GM10248 (cell line): ENCODE measurements around the gene D2HGDH.
"Not testable (repeated sequence)": the region's sequence is repeated elsewhere in the genome, so short reads cannot be mapped to it uniquely, and the experiment has no call there.

Experiments
- CTCF ChIA-PET: fragments of 300-600 bp; sonication (Branson Sonifier 250); formaldehyde crosslinking; extraction: SDS; loops from one replicate; lab custom pipeline; 2021; ENCODE audit warnings: antibody characterized with exemption; lab: Yijun Ruan, JAX
- POLR2A ChIA-PET: fragments of 350-650 bp; sonication (Branson Sonifier 250); formaldehyde crosslinking; extraction: SDS; loops from one replicate; lab custom pipeline; 2020; ENCODE audit warnings: antibody characterized with exemption; lab: Yijun Ruan, JAX
- DNase-seq: peaks from one replicate; pipeline ENCODE4 v3.0.0; 2012; ENCODE audit errors: extremely low spot score
- CTCF ChIP-seq: IDR thresholded peaks from 2 replicates; pipeline ENCODE4 v1.5.1; 2012; ENCODE audit warnings: mild to moderate bottlenecking, low read depth; ENCODE audit errors: extremely low read depth, missing control alignments, control extremely low read depth

Gene D2HGDH

GRCh38 chr2:241803387-241804325 is 69.2 kb downstream of the D2HGDH start:
- CTCF ChIA-PET, result interaction anchor here (0.9 to 1.9 kb wide), 6 partner anchors 7 to 72 kb away, joined by 3 to 4 read pairs (median 4); no protein-coding TSS in a partner anchor
- DNase-seq, result peak; percentile 74
- no peak for TF ChIP-seq CTCF
- POLR2A ChIA-PET, result interaction anchor here (0.6 kb wide), 2 partner anchors 11 to 14 kb away, joined by 3 to 6 read pairs; no protein-coding TSS in a partner anchor

- peak; percentile 55 for DNase-seq
- TF ChIP-seq CTCF, result peak; percentile 20
- CTCF ChIA-PET, result interaction anchor here (1.0 to 1.9 kb wide), 5 partner anchors 8 to 63 kb away, joined by 3 to 4 read pairs (median 4); no protein-coding TSS in a partner anchor
- POLR2A ChIA-PET, result interaction anchor here (0.6 kb wide), 2 partner anchors 12 to 13 kb away, joined by 3 to 6 read pairs; no protein-coding TSS in a partner anchor
These were observed 70.1 kb downstream of the D2HGDH start for GRCh38 chr2:241804326-241805229.

DNA sequence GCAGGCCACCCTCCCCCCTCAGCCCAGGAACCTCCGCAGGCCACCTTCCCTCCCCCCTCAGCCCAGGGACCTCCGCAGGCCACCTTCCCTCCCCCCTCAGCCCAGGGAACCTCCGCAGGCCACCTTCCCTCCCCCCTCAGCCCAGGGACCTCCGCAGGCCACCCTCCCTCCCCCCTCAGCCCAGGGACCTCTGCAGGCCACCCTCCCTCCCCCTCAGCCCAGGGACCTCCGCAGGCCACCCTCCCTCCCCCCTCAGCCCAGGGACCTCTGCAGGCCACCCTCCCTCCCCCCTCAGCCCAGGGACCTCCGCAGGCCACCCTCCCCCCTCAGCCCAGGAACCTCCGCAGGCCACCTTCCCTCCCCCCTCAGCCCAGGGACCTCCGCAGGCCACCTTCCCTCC is 71.8 kb downstream of the D2HGDH start:
- POLR2A ChIA-PET, CTCF ChIA-PET: not testable (repeated sequence)

DNA sequence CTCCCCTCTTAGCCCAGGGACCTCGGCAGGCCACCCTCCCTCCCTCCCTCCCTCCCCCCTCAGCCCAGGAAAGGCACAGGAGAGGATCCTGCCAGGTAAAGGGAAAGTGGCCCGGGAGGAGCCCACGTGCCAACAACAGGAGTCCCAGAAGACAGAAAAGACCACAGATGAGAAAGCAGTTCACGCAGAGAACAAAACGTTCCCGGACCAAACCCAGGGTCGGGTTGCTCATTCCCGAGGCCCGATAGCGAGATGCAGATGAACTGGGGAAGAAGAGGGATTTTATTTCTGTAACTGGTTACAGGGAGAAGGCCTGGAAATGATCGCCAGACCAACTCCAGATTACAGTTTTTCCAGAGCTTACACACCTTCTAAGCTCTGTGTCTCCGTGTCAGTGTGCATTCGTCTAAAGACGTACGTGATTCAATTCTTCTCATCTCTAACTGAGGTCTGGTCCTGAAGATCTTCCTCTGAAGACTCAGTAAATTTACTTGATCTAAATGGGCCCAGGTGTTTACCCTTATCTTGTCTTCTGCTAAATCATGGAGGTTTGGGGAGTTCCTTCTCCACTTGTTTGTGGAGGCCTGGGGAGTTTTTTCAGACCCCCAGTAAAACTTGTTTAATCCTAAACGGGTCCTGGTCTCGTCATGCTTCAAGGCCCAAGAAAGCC is 73.8 kb downstream of the D2HGDH start:
- no peak for TF ChIP-seq CTCF
- no peak for DNase-seq
- POLR2A ChIA-PET, result no interaction called here
- CTCF ChIA-PET, result no interaction called here

More for the DNA sequence above, 71.8 kb downstream of the D2HGDH start:
- DNase-seq, result not testable (repeated sequence)

- ChIA-PET CTCF (no interaction called here), POLR2A (no interaction called here)
- DNase-seq, result no peak
- no peak for TF ChIP-seq CTCF
These were observed 74.4 kb downstream of the D2HGDH start, which contains the start of gene NEU4 for GRCh38 chr2:241808721-241809382. Gene NEU4, plus strand, starts transcription at chr2:241809193. Its CDS starts 5,292 bp downstream, at chr2:241814485.
